PFSK-1 (cell line): Measurements from ENCODE around the gene MBTPS1.

Source experiments
- FOXP2 ChIP-seq: optimal IDR thresholded peaks from 2 replicates; pipeline ENCODE3; 2011; ENCODE audit warnings: borderline replicate concordance, control low read depth, inconsistent platforms; ENCODE audit not compliant: insufficient read depth; ENCODE audit errors: extremely low read length, extremely low read depth
- POLR2AphosphoS5 ChIP-seq: IDR thresholded peaks from 2 replicates; pipeline ENCODE4 v1.6.1; 2012; ENCODE audit warnings: low read depth, mild to moderate bottlenecking, control low read depth, low read length, moderate library complexity
- SIN3A ChIP-seq: IDR thresholded peaks from 2 replicates; pipeline ENCODE4 v1.6.1; 2012; ENCODE audit warnings: mild to moderate bottlenecking, low read length, moderate library complexity, borderline replicate concordance; ENCODE audit not compliant: insufficient read depth
- TAF1 ChIP-seq: IDR thresholded peaks from 2 replicates; pipeline ENCODE4 v1.6.1; 2012; ENCODE audit warnings: low read length, control low read depth, borderline replicate concordance; ENCODE audit not compliant: insufficient read depth
- TF ChIP-seq, protein P1 (sequence below), 2 experiments: IDR thresholded peaks; 2 replicates each; pipeline versions ENCODE4 v1.6.1 to v1.8.0; 2011 to 2012; ENCODE audit warnings: low read depth in 2 of 2, low read length in 2 of 2, control low read depth in 1 of 2, inconsistent platforms in 1 of 2, mild to moderate bottlenecking in 1 of 2, moderate library complexity in 1 of 2; ENCODE audit not compliant: insufficient read depth in 1 of 2

MBTPS1 gene

GRCh38 chr16:84143784-84144199 lies 27.1 kb upstream of the MBTPS1 start:
- TF ChIP-seq TAF1, result no peak
- TF ChIP-seq SIN3A, result no peak
- no peak for TF ChIP-seq POLR2AphosphoS5
- no peak for TF ChIP-seq FOXP2
- TF ChIP-seq, protein P1, sequence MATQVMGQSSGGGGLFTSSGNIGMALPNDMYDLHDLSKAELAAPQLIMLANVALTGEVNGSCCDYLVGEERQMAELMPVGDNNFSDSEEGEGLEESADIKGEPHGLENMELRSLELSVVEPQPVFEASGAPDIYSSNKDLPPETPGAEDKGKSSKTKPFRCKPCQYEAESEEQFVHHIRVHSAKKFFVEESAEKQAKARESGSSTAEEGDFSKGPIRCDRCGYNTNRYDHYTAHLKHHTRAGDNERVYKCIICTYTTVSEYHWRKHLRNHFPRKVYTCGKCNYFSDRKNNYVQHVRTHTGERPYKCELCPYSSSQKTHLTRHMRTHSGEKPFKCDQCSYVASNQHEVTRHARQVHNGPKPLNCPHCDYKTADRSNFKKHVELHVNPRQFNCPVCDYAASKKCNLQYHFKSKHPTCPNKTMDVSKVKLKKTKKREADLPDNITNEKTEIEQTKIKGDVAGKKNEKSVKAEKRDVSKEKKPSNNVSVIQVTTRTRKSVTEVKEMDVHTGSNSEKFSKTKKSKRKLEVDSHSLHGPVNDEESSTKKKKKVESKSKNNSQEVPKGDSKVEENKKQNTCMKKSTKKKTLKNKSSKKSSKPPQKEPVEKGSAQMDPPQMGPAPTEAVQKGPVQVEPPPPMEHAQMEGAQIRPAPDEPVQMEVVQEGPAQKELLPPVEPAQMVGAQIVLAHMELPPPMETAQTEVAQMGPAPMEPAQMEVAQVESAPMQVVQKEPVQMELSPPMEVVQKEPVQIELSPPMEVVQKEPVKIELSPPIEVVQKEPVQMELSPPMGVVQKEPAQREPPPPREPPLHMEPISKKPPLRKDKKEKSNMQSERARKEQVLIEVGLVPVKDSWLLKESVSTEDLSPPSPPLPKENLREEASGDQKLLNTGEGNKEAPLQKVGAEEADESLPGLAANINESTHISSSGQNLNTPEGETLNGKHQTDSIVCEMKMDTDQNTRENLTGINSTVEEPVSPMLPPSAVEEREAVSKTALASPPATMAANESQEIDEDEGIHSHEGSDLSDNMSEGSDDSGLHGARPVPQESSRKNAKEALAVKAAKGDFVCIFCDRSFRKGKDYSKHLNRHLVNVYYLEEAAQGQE (IDR thresholded peaks at IDR 0.05; ENCODE audit: insufficient read depth in 1 of 2, low read depth in 2 of 2, low read length in 2 of 2), result no peak

DNA sequence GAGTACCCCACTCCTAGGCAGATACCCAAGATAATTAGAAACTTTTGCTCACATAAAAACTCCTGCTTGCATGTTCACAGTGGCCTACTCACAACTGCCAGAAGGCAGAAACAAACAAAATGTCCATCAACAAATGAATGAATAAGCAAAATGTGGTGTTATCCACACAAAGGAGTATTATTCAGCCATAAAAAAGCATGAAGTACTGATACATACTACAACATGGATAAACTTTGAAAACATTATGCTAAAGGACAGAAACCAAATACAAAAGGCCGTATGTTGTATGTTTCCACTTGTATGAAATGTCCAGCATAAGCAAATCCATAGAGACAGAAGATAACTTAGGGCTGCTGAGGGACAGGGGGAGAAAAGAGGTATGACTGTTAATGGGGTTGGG lies 26.3 kb upstream of the MBTPS1 start:
- no peak for TF ChIP-seq TAF1
- no peak for TF ChIP-seq POLR2AphosphoS5
- TF ChIP-seq FOXP2, result no peak
- TF ChIP-seq, protein P1 (IDR thresholded peaks at IDR 0.05; ENCODE audit: insufficient read depth in 1 of 2, low read depth in 2 of 2, low read length in 2 of 2), result no peak
- TF ChIP-seq SIN3A, result no peak

- TF ChIP-seq POLR2AphosphoS5, result no peak
- TF ChIP-seq SIN3A, result no peak
- TF ChIP-seq FOXP2, result no peak
- TF ChIP-seq, protein P1 (IDR thresholded peaks at IDR 0.05; ENCODE audit: insufficient read depth in 1 of 2, low read depth in 2 of 2, low read length in 2 of 2), result no peak
- TF ChIP-seq TAF1, result no peak
These were observed 24.5 kb upstream of the MBTPS1 start for GRCh38 chr16:84141143-84141670.

DNA sequence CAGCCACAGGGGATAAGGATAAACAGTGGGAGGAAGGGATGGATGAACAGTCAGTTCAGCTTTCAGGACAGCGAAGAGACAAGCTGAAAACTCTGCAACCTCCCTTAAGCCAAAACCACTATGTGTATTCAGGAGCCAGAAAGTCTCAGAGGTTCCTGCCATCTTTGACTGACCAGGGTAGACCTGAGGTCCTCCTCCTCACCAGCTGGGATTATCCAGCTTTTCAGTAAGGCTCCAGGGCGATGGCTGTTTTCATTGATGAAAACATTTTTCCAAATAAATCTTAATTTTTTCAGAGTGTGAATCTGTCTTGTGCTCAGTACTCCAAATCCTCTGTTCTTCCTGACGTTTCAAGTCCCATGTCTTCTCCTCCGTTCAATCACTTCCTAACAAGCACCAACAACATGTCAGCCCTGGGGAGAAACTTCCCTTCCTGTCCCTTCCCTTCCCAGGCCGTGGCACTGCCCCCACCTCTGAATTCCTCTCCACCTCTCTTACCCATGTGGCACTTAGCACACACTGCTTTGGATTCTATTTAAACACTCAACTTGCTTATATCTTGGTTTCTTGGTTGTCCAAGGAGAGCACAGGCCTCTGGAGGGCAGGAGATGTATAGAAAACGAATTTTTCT lies 23.0 kb upstream of the MBTPS1 start:
- TF ChIP-seq SIN3A (no peak), POLR2AphosphoS5 (no peak), TAF1 (no peak), FOXP2 (no peak)
- TF ChIP-seq, protein P1 (IDR thresholded peaks at IDR 0.05; ENCODE audit: insufficient read depth in 1 of 2, low read depth in 2 of 2, low read length in 2 of 2), result no peak
